ENCODE data around the gene MACROD2. TPM values are rescaled to one million over a fixed set of nuclear protein-coding genes. Genes with fewer than 3 reads are reported as not detected.

The MACROD2 gene
- total RNA-seq, 1 experiment from 2014 or later = 1.6 TPM

DNA sequence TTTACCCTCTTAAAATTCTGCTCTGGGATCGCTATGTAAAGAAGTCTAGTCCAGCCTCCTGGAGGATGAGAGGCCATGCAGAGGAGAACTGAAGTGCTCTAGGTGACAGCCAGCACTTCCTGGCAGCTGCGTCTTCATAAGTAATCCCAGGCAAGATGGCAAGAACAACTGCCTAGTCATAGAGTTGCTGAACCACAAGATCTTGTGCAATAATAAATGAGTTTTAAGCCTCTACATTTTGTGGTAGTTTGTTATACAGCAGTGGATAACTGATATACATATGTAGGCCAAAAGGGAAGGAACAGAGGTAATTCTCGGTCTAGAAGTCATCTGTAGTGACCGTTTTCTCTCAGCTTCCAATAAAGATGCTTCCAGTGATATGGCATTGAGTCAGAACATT is 445.9 kb downstream of the MACROD2 start:
- Histone ChIP-seq H4K8ac (replicated peaks; ENCODE audit: insufficient read length, low read depth, low read length) (no peak overlapping the region), H3K27ac (ENCODE audit: insufficient read length, low read depth, low read length) (no peak overlapping the region), H3K56ac (ENCODE audit: insufficient read length, low read depth, low read length) (no peak overlapping the region), H3K9ac (ENCODE audit: extremely low read depth, insufficient read length, low read length) (no peak overlapping the region), H2BK5ac (ENCODE audit: insufficient read length, low read length) (no peak overlapping the region), H4K20me1 (ENCODE audit: control insufficient read depth, insufficient read depth, insufficient read length) (no peaks in the 10 kb centered on the region), H4K5ac (ENCODE audit: insufficient read length, low read depth, low read length) (no peak overlapping the region), H3K4ac (ENCODE audit: low read depth, low read length) (no peak overlapping the region), H2BK120ac (ENCODE audit: low read depth, low read length, poor library complexity, severe bottlenecking) (no peak overlapping the region), H3K79me1 (ENCODE audit: insufficient read depth, low read depth, low read length, poor library complexity, severe bottlenecking) (no peaks in the 10 kb centered on the region), H3K79me2 (ENCODE audit: insufficient read depth, low read length) (no peaks in the 10 kb centered on the region), H3K23me2 (ENCODE audit: insufficient read length, low read depth, low read length, poor library complexity, severe bottlenecking) (no peaks in the 10 kb centered on the region), H3K23ac (ENCODE audit: insufficient read length, low read depth, low read length) (no peak overlapping the region), H2BK20ac (ENCODE audit: low read depth, low read length, poor library complexity, severe bottlenecking) (no peak overlapping the region), H2AK5ac (ENCODE audit: insufficient read length, low read length) (no peak overlapping the region), H2BK15ac (ENCODE audit: low read depth, low read length) (no peak overlapping the region), H2BK12ac (ENCODE audit: insufficient read length, low read depth, low read length) (no peak overlapping the region), H3K4me1 (ENCODE audit: insufficient read depth, low read length) (no peaks in the 10 kb centered on the region; the same call in 1 of the 2 replicates), H3K9me3 (ENCODE audit: control insufficient read depth, low read depth, low read length) (no peaks in the 10 kb centered on the region), H3K14ac (ENCODE audit: insufficient read depth, low read length) (no peak overlapping the region), H3T11ph (ENCODE audit: low read length) (no peak overlapping the region), H3K4me2 (ENCODE audit: insufficient read depth, insufficient read length, low read length) (no peak overlapping the region), H3K27me3 (ENCODE audit: insufficient read depth, low read length) (no peaks in the 10 kb centered on the region), H2AFZ (ENCODE audit: low read length) (no peak overlapping the region), H3K18ac (ENCODE audit: insufficient read length, low read depth, low read length) (no peak overlapping the region), H4K91ac (ENCODE audit: insufficient read length, low read depth, low read length) (no peak overlapping the region)
- WGBS (ENCODE audit: extremely low coverage, insufficient read length, low lambda C conversion rate) = no CpG with 5 or more reads among the region's 4 CpGs
- no peak overlapping the region for H3K4me3 Mint-ChIP-seq
- no peak for DNase-seq
- H3K27me3 Mint-ChIP-seq (ENCODE audit: low read depth) = no peaks in the 10 kb centered on the region
- TF ChIP-seq, protein P1, sequence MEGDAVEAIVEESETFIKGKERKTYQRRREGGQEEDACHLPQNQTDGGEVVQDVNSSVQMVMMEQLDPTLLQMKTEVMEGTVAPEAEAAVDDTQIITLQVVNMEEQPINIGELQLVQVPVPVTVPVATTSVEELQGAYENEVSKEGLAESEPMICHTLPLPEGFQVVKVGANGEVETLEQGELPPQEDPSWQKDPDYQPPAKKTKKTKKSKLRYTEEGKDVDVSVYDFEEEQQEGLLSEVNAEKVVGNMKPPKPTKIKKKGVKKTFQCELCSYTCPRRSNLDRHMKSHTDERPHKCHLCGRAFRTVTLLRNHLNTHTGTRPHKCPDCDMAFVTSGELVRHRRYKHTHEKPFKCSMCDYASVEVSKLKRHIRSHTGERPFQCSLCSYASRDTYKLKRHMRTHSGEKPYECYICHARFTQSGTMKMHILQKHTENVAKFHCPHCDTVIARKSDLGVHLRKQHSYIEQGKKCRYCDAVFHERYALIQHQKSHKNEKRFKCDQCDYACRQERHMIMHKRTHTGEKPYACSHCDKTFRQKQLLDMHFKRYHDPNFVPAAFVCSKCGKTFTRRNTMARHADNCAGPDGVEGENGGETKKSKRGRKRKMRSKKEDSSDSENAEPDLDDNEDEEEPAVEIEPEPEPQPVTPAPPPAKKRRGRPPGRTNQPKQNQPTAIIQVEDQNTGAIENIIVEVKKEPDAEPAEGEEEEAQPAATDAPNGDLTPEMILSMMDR (conservative IDR thresholded peaks at IDR 0.05) = no peak
- H3K4me1 Mint-ChIP-seq = peaks cover 0 to 1% of the 10 kb centered on the region in 2 experiments; a peak in 1 of 4 replicates
- peaks cover 6 to 8% of the 10 kb centered on the region in 2 experiments; a peak in 4 of 5 replicates for H3K9me3 Mint-ChIP-seq
- H3K36me3 Mint-ChIP-seq (ENCODE audit: insufficient read depth in 1 of 3, low read depth in 3 of 3) = peaks cover 0 to 5% (median 0%) of the 10 kb centered on the region in 3 experiments; a peak in 2 of 7 replicates
- H3K27ac Mint-ChIP-seq = no peak overlapping the region

All from H9 (cell line).